ENCODE measurements around the gene GPC5. TPM values are rescaled to one million over a fixed set of nuclear protein-coding genes. Genes with fewer than 3 reads are reported as not detected.
A peak's percentile ranks its signal among the peaks of the same experiment; 100 is the strongest.
"Not testable (repeated sequence)": the region's sequence is repeated elsewhere in the genome, so short reads cannot be mapped to it uniquely, and the experiment has no call there.

The GPC5 gene
- total and polyA plus RNA-seq, 4 donors, result 15.2 to 54.4 (median 24.0) TPM

DNA sequence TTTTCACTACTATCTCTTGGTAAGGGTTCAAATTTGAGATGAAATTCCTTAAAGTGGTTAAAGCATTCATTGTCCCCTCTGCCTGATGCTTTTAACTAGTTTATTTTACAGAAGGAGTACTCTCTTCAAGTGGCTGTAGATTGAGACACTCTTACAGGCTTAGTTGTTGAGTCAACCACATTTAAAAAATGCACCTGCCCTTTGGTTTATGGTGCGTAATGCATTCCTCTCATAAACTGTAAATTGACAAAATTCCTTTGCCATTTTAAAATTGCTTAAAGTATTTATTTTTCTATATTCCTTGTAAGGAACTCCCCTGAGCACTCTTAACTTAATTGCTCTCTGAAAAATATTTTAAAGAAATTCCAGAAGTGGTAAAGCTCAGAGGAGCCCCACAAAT is 826 bp upstream of the GPC5 start:
- H3K9me3 ChIP-seq (ENCODE audit: control insufficient read depth, insufficient read depth, low read length), result no peaks in the 10 kb centered on the region
- H3K27ac ChIP-seq (ENCODE audit: low read depth, low read length), result no peak overlapping the region
- DNase-seq (ENCODE audit: low read depth in 4 of 6, low spot score in 6 of 6), result peak in 1 of 6 donors; percentile 26
- H3K4me3 ChIP-seq (ENCODE audit: low read depth, low read length), result no peak overlapping the region
- peaks cover 15% of the 10 kb centered on the region for H3K27me3 ChIP-seq (ENCODE audit: control insufficient read depth, insufficient read depth, low read length)
- WGBS (ENCODE audit: insufficient coverage), result no CpG with 5 or more reads among the region's 1 CpG
- no peaks in the 10 kb centered on the region for H3K36me3 ChIP-seq (ENCODE audit: control insufficient read depth, insufficient read depth, low read length)
- H3K4me1 ChIP-seq (ENCODE audit: control insufficient read depth, insufficient read depth, low read length), result peaks cover 11% of the 10 kb centered on the region

DNA sequence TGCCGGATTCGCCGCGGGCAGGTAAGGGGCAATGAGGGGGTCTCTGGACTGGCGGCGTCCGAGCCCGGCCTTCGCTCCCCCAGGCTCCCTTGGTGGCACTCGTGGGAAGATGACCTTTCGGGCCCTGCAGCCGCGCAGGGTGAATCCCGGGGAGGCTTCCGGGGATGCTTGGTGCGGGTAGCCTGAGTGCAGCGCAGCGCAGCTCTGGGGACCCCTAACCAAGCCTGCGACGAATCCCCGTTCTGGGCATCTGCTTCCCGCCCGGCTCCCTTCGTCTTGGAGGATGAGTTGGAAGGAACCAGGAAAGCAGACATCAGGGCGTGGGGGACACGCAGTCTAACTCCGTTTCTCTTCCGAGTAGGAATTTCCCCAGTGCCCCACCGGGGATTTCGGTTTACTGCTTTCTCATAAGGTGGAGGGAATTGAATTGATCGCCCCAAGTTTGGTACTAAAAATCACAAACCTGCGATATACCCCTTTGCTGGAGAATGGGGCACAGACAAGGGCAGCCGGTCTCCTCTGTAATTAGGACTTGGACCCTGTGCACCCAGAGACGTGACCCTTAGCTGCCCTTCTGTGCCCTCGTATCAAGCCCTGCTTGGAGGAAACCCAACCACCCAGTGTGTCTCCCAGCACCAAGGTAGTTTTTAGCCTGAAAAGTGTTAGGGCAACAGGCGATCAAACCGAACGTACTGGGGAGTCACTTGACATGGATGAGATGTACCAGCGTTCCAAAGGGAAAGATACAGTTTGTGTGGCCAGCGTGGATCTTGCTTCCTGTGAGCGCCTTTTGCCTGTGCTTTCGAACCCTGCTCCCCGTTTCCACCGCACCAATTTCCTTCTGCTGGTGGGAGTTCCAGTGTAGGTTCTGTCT is 1.0 kb downstream of the GPC5 start:
- WGBS (ENCODE audit: insufficient coverage), result 23% methylated on average over 38 of the region's 44 CpGs
- peaks cover 15% of the 10 kb centered on the region for H3K27me3 ChIP-seq (ENCODE audit: control insufficient read depth, insufficient read depth, low read length)
- H3K36me3 ChIP-seq (ENCODE audit: control insufficient read depth, insufficient read depth, low read length), result no peaks in the 10 kb centered on the region
- peak overlapping the region; percentile 71 for H3K4me3 ChIP-seq (ENCODE audit: low read depth, low read length)
- DNase-seq (ENCODE audit: low read depth in 4 of 6, low spot score in 6 of 6), result peak in 3 of 6 donors; percentile 19 to 25 (median 24)
- H3K4me1 ChIP-seq (ENCODE audit: control insufficient read depth, insufficient read depth, low read length), result peaks cover 11% of the 10 kb centered on the region
- H3K9me3 ChIP-seq (ENCODE audit: control insufficient read depth, insufficient read depth, low read length), result no peaks in the 10 kb centered on the region
- peak overlapping the region; percentile 61 for H3K27ac ChIP-seq (ENCODE audit: low read depth, low read length)

DNA sequence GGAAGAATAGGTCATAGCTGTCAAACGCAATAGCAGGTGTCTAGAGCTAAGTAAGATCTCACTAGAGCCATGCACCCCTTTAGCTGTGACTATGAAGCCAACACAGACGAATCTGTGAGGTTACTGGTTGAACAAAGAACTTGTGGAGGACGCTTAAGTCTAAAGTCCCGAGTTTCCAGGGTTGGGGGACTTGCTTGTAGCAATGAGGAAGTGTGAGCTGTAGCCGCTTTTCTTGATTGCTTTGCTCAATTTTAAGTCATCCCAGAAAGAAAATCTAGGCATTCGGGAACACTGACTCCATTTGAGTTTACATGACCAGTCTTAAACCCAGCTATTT is 1.6 kb downstream of the GPC5 start:
- H3K4me1 ChIP-seq (ENCODE audit: control insufficient read depth, insufficient read depth, low read length), result peaks cover 11% of the 10 kb centered on the region
- H3K36me3 ChIP-seq (ENCODE audit: control insufficient read depth, insufficient read depth, low read length), result no peaks in the 10 kb centered on the region
- 75% methylated on average over 4 of the region's 6 CpGs for WGBS (ENCODE audit: insufficient coverage)
- no peak overlapping the region for H3K27ac ChIP-seq (ENCODE audit: low read depth, low read length)
- DNase-seq (ENCODE audit: low read depth in 4 of 6, low spot score in 6 of 6), result peak in 2 of 6 donors; percentile 14 to 26
- no peaks in the 10 kb centered on the region for H3K9me3 ChIP-seq (ENCODE audit: control insufficient read depth, insufficient read depth, low read length)
- peak overlapping the region; percentile 71 for H3K4me3 ChIP-seq (ENCODE audit: low read depth, low read length)
- H3K27me3 ChIP-seq (ENCODE audit: control insufficient read depth, insufficient read depth, low read length), result peaks cover 15% of the 10 kb centered on the region

DNA sequence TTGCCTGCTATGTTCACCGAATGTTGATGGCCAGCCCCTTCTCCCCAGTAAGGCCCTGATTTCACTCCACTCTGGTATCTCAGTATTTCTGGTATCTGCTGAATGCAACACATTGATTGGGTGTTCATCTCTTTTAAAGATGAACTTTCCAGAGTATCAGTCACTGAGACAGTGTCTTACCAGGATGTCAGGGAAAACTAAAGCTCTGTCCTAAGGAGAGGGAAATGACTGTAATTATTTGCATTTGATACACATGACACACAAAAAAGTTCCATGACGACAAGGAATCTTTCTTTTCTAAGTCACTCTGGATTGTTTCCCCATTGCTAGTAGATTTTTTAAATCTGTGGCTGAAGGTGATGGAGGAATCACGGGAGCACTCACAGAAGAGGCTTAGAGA is 2.2 kb downstream of the GPC5 start:
- WGBS (ENCODE audit: insufficient coverage), result no CpG with 5 or more reads among the region's 3 CpGs
- DNase-seq (ENCODE audit: low read depth in 4 of 6, low spot score in 6 of 6), result peak in 1 of 6 donors; percentile 2
- H3K4me3 ChIP-seq (ENCODE audit: low read depth, low read length), result no peak overlapping the region
- H3K36me3 ChIP-seq (ENCODE audit: control insufficient read depth, insufficient read depth, low read length), result no peaks in the 10 kb centered on the region
- H3K27ac ChIP-seq (ENCODE audit: low read depth, low read length), result no peak overlapping the region
- H3K27me3 ChIP-seq (ENCODE audit: control insufficient read depth, insufficient read depth, low read length), result peaks cover 15% of the 10 kb centered on the region
- H3K9me3 ChIP-seq (ENCODE audit: control insufficient read depth, insufficient read depth, low read length), result no peaks in the 10 kb centered on the region
- peaks cover 11% of the 10 kb centered on the region for H3K4me1 ChIP-seq (ENCODE audit: control insufficient read depth, insufficient read depth, low read length)

DNA sequence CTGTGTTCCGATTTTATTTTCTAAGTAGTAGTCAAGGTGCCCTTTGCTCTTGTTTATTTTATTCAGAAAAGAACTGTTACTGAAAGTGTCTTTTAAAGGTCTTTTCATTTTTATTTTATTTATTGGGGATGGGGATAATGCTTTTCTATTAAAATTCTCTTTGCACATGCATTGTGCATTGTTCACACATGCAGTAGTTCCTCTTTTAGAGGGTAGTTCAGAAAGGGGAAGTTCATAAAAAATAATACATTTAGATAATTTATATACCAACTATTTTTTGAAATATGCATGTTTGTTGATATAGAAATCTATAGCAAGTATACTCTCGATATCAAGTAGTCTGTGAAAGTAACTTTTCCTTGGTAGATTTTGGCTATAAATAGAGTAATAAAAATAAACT is 3.5 kb downstream of the GPC5 start:
- no peak overlapping the region for H3K27ac ChIP-seq (ENCODE audit: low read depth, low read length)
- WGBS (ENCODE audit: insufficient coverage), result 60% methylated on average over 1 of the region's 2 CpGs

DNA sequence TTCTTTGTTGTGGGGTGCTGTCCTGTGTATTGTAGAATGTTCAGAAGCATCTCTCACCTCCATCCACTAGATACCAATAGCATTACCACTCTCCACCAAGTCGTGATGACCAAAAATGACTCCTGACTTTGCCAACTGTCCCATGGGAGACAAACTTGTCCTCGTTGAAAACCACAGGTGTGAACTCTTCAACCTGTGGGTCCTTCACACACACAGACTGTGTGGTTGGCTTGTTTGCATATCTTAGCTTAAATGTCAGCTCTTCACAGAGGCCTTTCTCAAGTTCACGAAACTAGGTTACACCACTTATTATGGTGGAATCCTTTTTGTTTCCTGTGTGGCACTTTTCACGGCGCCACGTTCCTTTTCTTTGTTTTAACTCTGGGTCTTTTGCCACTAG is 6.8 kb downstream of the GPC5 start:
- WGBS (ENCODE audit: insufficient coverage), result 89% methylated on average over 5 of the region's 6 CpGs

More for the DNA sequence above, 3.5 kb downstream of the GPC5 start:
- no peaks in the 10 kb centered on the region for H3K9me3 ChIP-seq (ENCODE audit: control insufficient read depth, insufficient read depth, low read length)
- H3K36me3 ChIP-seq (ENCODE audit: control insufficient read depth, insufficient read depth, low read length), result no peaks in the 10 kb centered on the region
- H3K4me3 ChIP-seq (ENCODE audit: low read depth, low read length), result no peak overlapping the region
- H3K27me3 ChIP-seq (ENCODE audit: control insufficient read depth, insufficient read depth, low read length), result peaks cover 12% of the 10 kb centered on the region
- peaks cover 11% of the 10 kb centered on the region for H3K4me1 ChIP-seq (ENCODE audit: control insufficient read depth, insufficient read depth, low read length)
- DNase-seq (ENCODE audit: low read depth in 4 of 6, low spot score in 6 of 6), result no peak

DNA sequence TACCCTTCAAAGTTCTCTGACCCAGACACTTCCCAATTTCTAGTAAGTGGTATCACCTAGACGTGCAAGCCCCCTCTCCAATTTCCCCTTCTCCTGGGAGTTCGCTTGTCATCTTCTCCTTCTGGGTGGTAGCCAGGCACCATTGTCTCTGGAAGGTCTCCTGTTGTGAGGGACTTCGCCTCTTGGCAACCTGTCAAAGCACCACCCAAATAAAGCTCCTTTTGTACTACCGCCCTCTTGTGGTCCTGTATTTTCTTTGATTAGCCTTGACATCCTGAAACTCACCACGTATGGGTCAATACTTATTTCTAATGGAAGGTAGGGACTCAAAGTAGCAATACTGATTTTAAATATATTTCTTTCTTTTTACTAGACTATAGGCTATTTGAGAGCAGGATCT is 8.2 kb downstream of the GPC5 start:
- peak in 2 of 6 donors; percentile 49 to 64 for DNase-seq (ENCODE audit: low read depth in 4 of 6, low spot score in 6 of 6)
- Histone ChIP-seq H3K4me1 (ENCODE audit: control insufficient read depth, insufficient read depth, low read length) (no peaks in the 10 kb centered on the region), H3K9me3 (ENCODE audit: control insufficient read depth, insufficient read depth, low read length) (no peaks in the 10 kb centered on the region), H3K27me3 (ENCODE audit: control insufficient read depth, insufficient read depth, low read length) (no peaks in the 10 kb centered on the region), H3K27ac (ENCODE audit: low read depth, low read length) (no peak overlapping the region), H3K36me3 (ENCODE audit: control insufficient read depth, insufficient read depth, low read length) (no peaks in the 10 kb centered on the region), H3K4me3 (ENCODE audit: low read depth, low read length) (no peak overlapping the region)
- 67% methylated on average over 1 of the region's 5 CpGs for whole genome bisulfite sequencing (ENCODE audit: insufficient coverage)

More for the DNA sequence above, 6.8 kb downstream of the GPC5 start:
- no peaks in the 10 kb centered on the region for H3K4me1 ChIP-seq (ENCODE audit: control insufficient read depth, insufficient read depth, low read length)
- no peaks in the 10 kb centered on the region for H3K27me3 ChIP-seq (ENCODE audit: control insufficient read depth, insufficient read depth, low read length)
- no peak overlapping the region for H3K4me3 ChIP-seq (ENCODE audit: low read depth, low read length)
- H3K27ac ChIP-seq (ENCODE audit: low read depth, low read length), result no peak overlapping the region
- no peaks in the 10 kb centered on the region for H3K36me3 ChIP-seq (ENCODE audit: control insufficient read depth, insufficient read depth, low read length)
- DNase-seq (ENCODE audit: low read depth in 4 of 6, low spot score in 6 of 6), result no peak
- no peaks in the 10 kb centered on the region for H3K9me3 ChIP-seq (ENCODE audit: control insufficient read depth, insufficient read depth, low read length)

DNA sequence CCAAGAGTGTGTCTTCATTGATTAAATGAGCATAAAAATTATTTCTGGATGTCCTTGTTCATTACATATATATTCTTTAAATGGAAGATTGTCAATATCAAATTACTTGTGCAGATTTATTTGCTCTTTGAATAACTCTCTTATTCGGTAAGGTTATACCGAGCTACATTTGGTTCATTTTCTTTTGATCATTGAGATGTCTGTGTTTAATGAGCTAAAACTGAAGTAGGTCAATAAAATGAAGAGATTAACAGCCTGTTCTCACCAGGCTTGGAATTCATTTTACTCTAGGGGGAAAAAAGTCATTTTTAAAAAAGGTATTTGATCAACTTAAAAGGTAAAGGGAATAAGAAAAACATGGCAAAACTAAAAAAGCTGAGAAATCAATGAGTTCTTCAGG is 10.6 kb downstream of the GPC5 start:
- Histone ChIP-seq H3K4me3 (ENCODE audit: low read depth, low read length) (no peak overlapping the region), H3K27me3 (ENCODE audit: control insufficient read depth, insufficient read depth, low read length) (no peaks in the 10 kb centered on the region), H3K9me3 (ENCODE audit: control insufficient read depth, insufficient read depth, low read length) (no peaks in the 10 kb centered on the region), H3K27ac (ENCODE audit: low read depth, low read length) (no peak overlapping the region), H3K4me1 (ENCODE audit: control insufficient read depth, insufficient read depth, low read length) (no peaks in the 10 kb centered on the region), H3K36me3 (ENCODE audit: control insufficient read depth, insufficient read depth, low read length) (no peaks in the 10 kb centered on the region)
- peak in 1 of 6 donors; percentile 36 for DNase-seq (ENCODE audit: low read depth in 4 of 6, low spot score in 6 of 6)
- no CpG with 5 or more reads among the region's 2 CpGs for WGBS (ENCODE audit: insufficient coverage)

DNA sequence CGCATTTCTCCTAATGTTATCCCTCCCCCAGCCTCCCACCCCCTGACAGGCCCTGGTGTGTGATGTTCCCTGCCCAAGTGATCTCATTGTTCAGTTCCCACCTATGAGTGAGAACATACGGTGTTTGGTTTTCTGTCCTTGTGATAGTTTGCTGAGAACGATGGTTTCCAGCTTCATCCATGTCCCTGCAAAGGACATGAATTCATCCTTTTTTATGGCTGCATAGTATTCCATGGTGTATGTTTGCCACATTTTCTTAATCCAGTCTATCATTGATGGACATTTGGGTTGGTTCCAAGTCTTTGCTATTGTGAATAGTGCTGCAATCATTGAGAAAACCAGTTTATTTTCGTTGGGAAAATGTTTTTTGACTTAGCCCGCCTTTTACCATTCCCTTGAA is 18.2 kb downstream of the GPC5 start:
- no CpG with 5 or more reads among the region's 5 CpGs for WGBS (ENCODE audit: insufficient coverage)
- not testable (repeated sequence) for H3K4me3 ChIP-seq (ENCODE audit: low read depth, low read length); H3K27ac ChIP-seq (ENCODE audit: low read depth, low read length); H3K27me3 ChIP-seq (ENCODE audit: control insufficient read depth, insufficient read depth, low read length); H3K4me1 ChIP-seq (ENCODE audit: control insufficient read depth, insufficient read depth, low read length); H3K9me3 ChIP-seq (ENCODE audit: control insufficient read depth, insufficient read depth, low read length); H3K36me3 ChIP-seq (ENCODE audit: control insufficient read depth, insufficient read depth, low read length); DNase-seq (ENCODE audit: low read depth in 4 of 6, low spot score in 6 of 6)

DNA sequence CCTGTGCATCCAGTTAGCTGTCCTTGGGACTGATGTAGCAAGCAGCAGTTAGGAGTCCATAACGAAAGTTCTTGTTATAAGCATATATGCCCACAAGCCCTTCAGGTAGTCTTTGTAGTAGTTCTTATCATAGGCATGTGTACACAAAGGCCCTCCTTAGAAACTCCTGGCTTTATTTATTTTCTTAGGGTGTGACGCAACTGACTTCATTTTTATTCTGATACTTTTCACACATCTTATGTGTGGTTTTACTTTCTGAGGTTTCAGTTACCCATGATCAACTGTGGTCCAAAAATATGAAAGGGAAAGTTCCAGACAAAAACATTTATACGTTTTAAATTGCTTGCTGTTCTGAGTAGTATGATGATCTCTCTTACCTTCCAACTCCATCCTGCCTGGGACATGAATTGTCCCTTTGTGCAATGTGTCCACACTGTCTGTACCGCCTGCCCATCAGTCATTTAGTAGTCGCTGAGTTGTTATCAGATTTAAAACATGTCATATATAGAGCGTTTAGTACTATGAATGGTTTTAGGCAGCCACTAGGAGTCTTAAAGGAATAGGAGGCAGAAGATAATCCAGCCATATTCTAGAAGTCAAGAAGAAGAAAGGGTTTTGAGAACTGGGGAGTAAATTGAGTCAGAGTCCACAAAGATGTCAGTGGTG is 19.4 kb downstream of the GPC5 start:
- no peak for DNase-seq (ENCODE audit: low read depth in 4 of 6, low spot score in 6 of 6)
- Histone ChIP-seq H3K4me3 (ENCODE audit: low read depth, low read length) (no peak overlapping the region), H3K36me3 (ENCODE audit: control insufficient read depth, insufficient read depth, low read length) (no peaks in the 10 kb centered on the region), H3K27me3 (ENCODE audit: control insufficient read depth, insufficient read depth, low read length) (no peaks in the 10 kb centered on the region), H3K4me1 (ENCODE audit: control insufficient read depth, insufficient read depth, low read length) (no peaks in the 10 kb centered on the region), H3K27ac (ENCODE audit: low read depth, low read length) (no peak overlapping the region), H3K9me3 (ENCODE audit: control insufficient read depth, insufficient read depth, low read length) (no peaks in the 10 kb centered on the region)
- WGBS (ENCODE audit: insufficient coverage), result 60% methylated on average over 1 of the region's 6 CpGs

Data from spinal cord (tissue), 10 donors.